Trophoblast cell (in vitro differentiated cells and primary cell): Measurements from ENCODE around the gene IRS4.

Source experiments
- DNase-seq, 2 donors: peaks; one replicate each; pipeline ENCODE4 v3.0.0-alpha.2; 2016
- H2AFZ ChIP-seq: 2 replicates; pipeline ENCODE4 v1.6.1; 2013; ENCODE audit warnings: low read length, moderate library complexity, mild to moderate bottlenecking; ENCODE audit not compliant: insufficient read depth, poor library complexity
- H2AK5ac ChIP-seq: 2 replicates; pipeline ENCODE4 v1.6.1; 2013; ENCODE audit warnings: mild to moderate bottlenecking, low read length
- H2BK120ac ChIP-seq: 2 replicates; pipeline ENCODE4 v1.6.1; 2013; ENCODE audit warnings: low read length, mild to moderate bottlenecking, moderate library complexity; ENCODE audit not compliant: insufficient read depth, poor library complexity
- H2BK12ac ChIP-seq: 2 replicates; pipeline ENCODE4 v1.6.1; 2013; ENCODE audit warnings: mild to moderate bottlenecking, low read length, moderate library complexity
- H2BK5ac ChIP-seq: 2 replicates; pipeline ENCODE4 v1.6.1; 2013; ENCODE audit warnings: low read length, low read depth, moderate library complexity, mild to moderate bottlenecking; ENCODE audit not compliant: poor library complexity
- H3K14ac ChIP-seq: 2 replicates; pipeline ENCODE4 v1.6.1; 2013; ENCODE audit warnings: mild to moderate bottlenecking, low read length
- H3K18ac ChIP-seq: 2 replicates; pipeline ENCODE4 v1.6.1; 2013; ENCODE audit warnings: mild to moderate bottlenecking, low read length
- H3K23ac ChIP-seq: 2 replicates; pipeline ENCODE4 v1.6.1; 2013; ENCODE audit warnings: low read length
- H3K27ac ChIP-seq: 2 replicates; pipeline ENCODE4 v1.5.1; 2013; ENCODE audit warnings: low read depth, mild to moderate bottlenecking, inconsistent platforms, low read length, moderate library complexity
- H3K27me3 ChIP-seq: 2 replicates; pipeline ENCODE4 v1.6.1; 2013; ENCODE audit warnings: inconsistent platforms, mild to moderate bottlenecking, low read length, moderate library complexity; ENCODE audit not compliant: insufficient read depth
- H3K36me3 ChIP-seq, 2 experiments: 1 replicate in 1 of 2; 2 replicates in 1 of 2; pipeline ENCODE4 v1.6.1; 2013; ENCODE audit warnings: low read length in 2 of 2, mild to moderate bottlenecking in 2 of 2, moderate library complexity in 1 of 2; ENCODE audit not compliant: insufficient read depth in 2 of 2, control insufficient read depth in 1 of 2
- H3K4ac ChIP-seq: 2 replicates; pipeline ENCODE4 v1.6.1; 2013; ENCODE audit warnings: low read depth, mild to moderate bottlenecking, low read length, moderate library complexity
- H3K4me1 ChIP-seq, 2 experiments: 1 replicate in 1 of 2; 2 replicates in 1 of 2; pipeline ENCODE4 v1.6.1; 2013; ENCODE audit warnings: low read length in 2 of 2, mild to moderate bottlenecking in 2 of 2, moderate library complexity in 1 of 2; ENCODE audit not compliant: insufficient read depth in 2 of 2, control insufficient read depth in 1 of 2
- H3K4me2 ChIP-seq: 2 replicates; pipeline ENCODE4 v1.6.1; 2013; ENCODE audit warnings: inconsistent platforms, mild to moderate bottlenecking, low read length, moderate library complexity
- H3K4me3 ChIP-seq: 2 replicates; pipeline ENCODE4 v1.5.1; 2013; ENCODE audit warnings: mild to moderate bottlenecking, low read depth, low read length, inconsistent platforms
- H3K79me1 ChIP-seq: one replicate; pipeline ENCODE4 v1.6.1; 2013; ENCODE audit warnings: low read length
- H3K79me2 ChIP-seq: 2 replicates; pipeline ENCODE4 v1.6.1; 2013; ENCODE audit warnings: low read length, mild to moderate bottlenecking; ENCODE audit not compliant: control insufficient read depth, insufficient read depth, poor library complexity
- H3K9ac ChIP-seq: 2 replicates; pipeline ENCODE4 v1.6.1; 2013; ENCODE audit warnings: mild to moderate bottlenecking, low read length
- H3K9me3 ChIP-seq: 2 replicates; pipeline ENCODE4 v1.6.1; 2013; ENCODE audit warnings: low read depth, mild to moderate bottlenecking, control low read depth, inconsistent platforms, low read length; ENCODE audit not compliant: insufficient read depth
- H4K12ac ChIP-seq: 2 replicates; pipeline ENCODE4 v1.6.1; 2013; ENCODE audit warnings: low read depth, mild to moderate bottlenecking, low read length, moderate library complexity
- H4K8ac ChIP-seq: 2 replicates; pipeline ENCODE4 v1.6.1; 2013; ENCODE audit warnings: low read depth, mild to moderate bottlenecking, low read length, moderate library complexity
- H4K91ac ChIP-seq: one replicate; pipeline ENCODE4 v1.6.1; 2013; ENCODE audit warnings: low read depth, mild to moderate bottlenecking, low read length, moderate library complexity
- WGBS: extraction: QIAGEN DNeasy Blood & Tissue Kit; methylation state at CpG from one replicate; pipeline ENCODE4 v1.1.7; 2013; ENCODE audit warnings: missing lambda C conversion rate; ENCODE audit not compliant: insufficient read length, insufficient coverage; ENCODE audit errors: extremely low coverage; 5-methylcytosine and 5-hydroxymethylcytosine counted together

IRS4 gene

DNA sequence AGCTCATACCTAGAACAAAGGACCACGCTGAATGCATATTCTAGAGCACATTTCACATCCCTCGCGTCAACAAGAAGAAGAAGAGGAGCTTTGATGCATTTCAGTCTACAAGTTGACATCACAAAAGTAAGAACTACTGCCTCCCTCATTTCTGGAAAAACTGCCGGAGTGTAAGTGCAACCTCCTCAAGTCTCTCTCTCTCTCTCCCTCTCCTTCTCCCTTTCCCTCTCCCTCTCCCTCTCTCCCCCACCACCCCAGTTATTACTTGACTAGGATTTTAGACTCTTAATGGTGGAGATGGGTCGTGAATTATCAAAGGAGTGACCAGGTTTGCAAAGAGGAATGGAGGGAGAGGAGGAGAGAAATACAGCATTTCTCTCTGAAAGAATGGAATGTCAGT is 1.4 kb upstream of the IRS4 start:
- no peak overlapping the region for H3K18ac ChIP-seq
- H4K12ac ChIP-seq = no peak overlapping the region
- no peak overlapping the region for H3K4me3 ChIP-seq
- no peak overlapping the region for H3K14ac ChIP-seq
- H4K91ac ChIP-seq = no peak overlapping the region
- no peak overlapping the region for H2BK12ac ChIP-seq
- no peak overlapping the region for H2AFZ ChIP-seq
- DNase-seq = no peak
- no peak overlapping the region for H3K23ac ChIP-seq
- no peak overlapping the region for H4K8ac ChIP-seq
- no CpG with 5 or more reads among the region's 5 CpGs for WGBS
- H3K9ac ChIP-seq = no peak overlapping the region
- H3K9me3 ChIP-seq = no peaks in the 10 kb centered on the region
- H2BK120ac ChIP-seq = no peak overlapping the region
- no peak overlapping the region for H2AK5ac ChIP-seq
- peaks cover 0 to 4% of the 10 kb centered on the region in 2 experiments for H3K4me1 ChIP-seq
- H3K4ac ChIP-seq = no peak overlapping the region
- H3K79me2 ChIP-seq = no peaks in the 10 kb centered on the region
- H3K27me3 ChIP-seq = peaks cover 22% of the 10 kb centered on the region
- peak overlapping the region; percentile 98 for H3K4me2 ChIP-seq
- no peak overlapping the region for H2BK5ac ChIP-seq
- H3K36me3 ChIP-seq = no peaks in the 10 kb centered on the region
- H3K27ac ChIP-seq = no peak overlapping the region
- no peaks in the 10 kb centered on the region for H3K79me1 ChIP-seq

DNA sequence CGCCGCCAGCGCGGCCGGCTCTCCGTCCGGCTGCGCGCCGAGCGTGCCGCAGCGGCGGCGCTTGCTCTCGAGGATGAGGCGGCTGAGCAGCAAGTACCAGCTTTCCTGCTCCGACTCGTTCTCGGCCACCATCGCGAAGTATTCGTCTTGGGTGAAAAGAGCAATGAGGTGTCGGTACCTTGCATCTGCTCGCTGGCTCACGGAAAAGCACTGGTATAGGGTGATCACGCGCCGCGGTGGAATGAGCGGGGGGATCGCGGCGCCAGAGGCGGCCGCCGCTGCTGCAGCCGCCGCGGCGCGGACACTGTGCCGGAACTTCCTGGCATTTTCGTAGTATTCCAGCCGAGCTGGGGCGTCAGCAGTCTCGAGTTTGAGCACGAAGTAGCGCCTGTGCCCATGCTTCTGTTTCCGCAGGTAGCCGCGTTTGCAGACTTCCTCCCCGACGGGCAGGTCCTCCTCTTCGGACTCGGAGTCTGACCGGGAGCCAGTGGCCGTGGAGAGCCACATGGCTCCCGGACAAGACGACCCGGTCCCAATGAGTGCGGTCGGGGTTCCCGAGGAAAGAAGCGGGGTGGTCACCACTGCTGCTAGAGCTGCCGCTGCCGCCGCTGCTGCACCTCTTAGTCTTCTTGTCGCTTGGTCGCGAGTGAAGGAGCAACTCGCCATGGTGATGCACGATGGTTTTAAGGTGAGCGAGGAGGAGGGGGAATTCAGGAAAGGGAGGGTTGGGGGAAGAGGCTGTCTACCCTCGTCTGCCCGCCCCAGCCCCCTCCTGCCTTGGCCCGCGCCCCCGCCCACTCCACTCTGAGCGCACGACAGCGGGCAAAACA is 469 bp downstream of the IRS4 start:
- peaks cover 0 to 4% of the 10 kb centered on the region in 2 experiments for H3K4me1 ChIP-seq
- peak in 1 of 2 donors; percentile 36 for DNase-seq
- no peaks in the 10 kb centered on the region for H3K9me3 ChIP-seq
- H3K4ac ChIP-seq = no peak overlapping the region
- H3K18ac ChIP-seq = no peak overlapping the region
- peak overlapping the region; percentile 75 for H3K4me3 ChIP-seq
- no peaks in the 10 kb centered on the region for H3K79me2 ChIP-seq
- no peak overlapping the region for H3K27ac ChIP-seq
- H2AK5ac ChIP-seq = no peak overlapping the region
- H2AFZ ChIP-seq = peak overlapping the region; percentile 30
- no peak overlapping the region for H2BK12ac ChIP-seq
- no CpG with 5 or more reads among the region's 82 CpGs for WGBS
- H3K27me3 ChIP-seq = peaks cover 30% of the 10 kb centered on the region
- H4K91ac ChIP-seq = no peak overlapping the region
- peak overlapping the region; percentile 98 for H3K4me2 ChIP-seq
- H2BK120ac ChIP-seq = no peak overlapping the region
- H3K79me1 ChIP-seq = no peaks in the 10 kb centered on the region
- H3K9ac ChIP-seq = no peak overlapping the region
- no peak overlapping the region for H4K8ac ChIP-seq
- H4K12ac ChIP-seq = no peak overlapping the region
- H3K23ac ChIP-seq = no peak overlapping the region
- no peak overlapping the region for H2BK5ac ChIP-seq
- H3K36me3 ChIP-seq = no peaks in the 10 kb centered on the region
- no peak overlapping the region for H3K14ac ChIP-seq

DNA sequence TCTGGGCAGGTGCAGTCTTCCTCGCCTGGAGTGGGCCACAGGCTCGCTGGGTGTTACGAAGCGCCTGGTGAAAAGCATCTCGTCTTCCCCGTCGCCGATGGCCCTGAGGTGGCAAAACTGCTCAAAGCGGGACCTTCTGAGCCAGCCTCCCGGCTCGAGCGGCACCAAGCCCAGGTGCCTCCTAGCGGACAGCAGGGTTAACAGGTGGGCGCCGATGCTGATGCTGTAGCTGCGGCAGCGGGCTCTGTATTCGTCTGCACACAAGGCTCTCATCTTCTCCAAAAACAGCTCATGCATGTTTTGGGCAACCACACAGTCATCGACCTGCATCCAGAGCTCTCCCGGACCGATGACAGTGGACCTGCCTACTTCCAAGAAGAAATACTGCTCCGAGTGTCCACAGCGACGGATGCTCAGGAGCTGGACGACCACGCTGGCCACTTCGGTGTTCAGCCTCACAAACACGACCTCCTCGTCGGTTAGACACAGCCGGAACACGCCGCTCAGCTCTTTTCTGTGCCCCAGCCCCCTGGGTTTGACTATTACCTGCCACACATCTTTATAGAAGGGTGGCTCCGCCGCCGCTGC is 1.2 kb downstream of the IRS4 start:
- Histone ChIP-seq H4K91ac (no peak overlapping the region), H3K27ac (no peak overlapping the region), H2BK5ac (no peak overlapping the region), H3K4me3 (peak overlapping the region; percentile 58), H3K14ac (no peak overlapping the region), H3K9me3 (no peaks in the 10 kb centered on the region), H3K18ac (no peak overlapping the region), H2BK120ac (no peak overlapping the region), H3K4me1 (peaks cover 0 to 4% of the 10 kb centered on the region in 2 experiments), H3K4me2 (peak overlapping the region; percentile 98), H3K79me2 (no peaks in the 10 kb centered on the region), H3K23ac (no peak overlapping the region), H2AK5ac (no peak overlapping the region), H3K27me3 (peaks cover 31% of the 10 kb centered on the region), H3K9ac (no peak overlapping the region), H4K8ac (no peak overlapping the region), H4K12ac (no peak overlapping the region), H2BK12ac (no peak overlapping the region), H3K36me3 (no peaks in the 10 kb centered on the region), H3K4ac (no peak overlapping the region), H3K79me1 (no peaks in the 10 kb centered on the region), H2AFZ (no peak overlapping the region)
- DNase-seq = peak in 1 of 2 donors; percentile 20
- no CpG with 5 or more reads among the region's 36 CpGs for WGBS

DNA sequence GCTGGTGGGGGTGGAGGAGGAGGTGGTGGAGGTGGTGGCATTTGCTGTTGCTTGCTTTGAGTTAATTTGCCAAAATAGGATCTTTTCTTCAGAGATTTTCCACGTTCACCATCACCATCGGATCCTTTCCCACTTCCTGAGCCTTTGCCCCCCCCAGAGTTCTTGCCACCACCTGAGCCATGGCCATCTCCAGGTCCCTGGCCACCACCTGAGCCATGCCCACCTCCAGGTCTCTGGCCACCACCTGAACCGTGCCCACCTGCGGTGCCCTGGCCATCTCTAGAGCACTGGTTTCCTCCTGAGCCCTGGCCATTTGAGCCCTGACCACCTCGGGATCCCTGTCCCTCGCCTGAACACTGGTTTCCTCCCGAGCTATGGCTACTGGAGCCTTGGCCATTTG is 1.9 kb downstream of the IRS4 start:
- H3K4ac ChIP-seq = no peak overlapping the region
- no peaks in the 10 kb centered on the region for H3K36me3 ChIP-seq
- no peak overlapping the region for H2BK12ac ChIP-seq
- no peak overlapping the region for H3K18ac ChIP-seq
- DNase-seq = no peak
- H3K14ac ChIP-seq = no peak overlapping the region
- no peak overlapping the region for H4K8ac ChIP-seq
- no peak overlapping the region for H2AK5ac ChIP-seq
- H3K23ac ChIP-seq = no peak overlapping the region
- no CpG with 5 or more reads among the region's 7 CpGs for WGBS
- no peak overlapping the region for H2AFZ ChIP-seq
- no peaks in the 10 kb centered on the region for H3K9me3 ChIP-seq
- H2BK120ac ChIP-seq = no peak overlapping the region
- no peak overlapping the region for H3K4me2 ChIP-seq
- peaks cover 0 to 4% of the 10 kb centered on the region in 2 experiments for H3K4me1 ChIP-seq
- peaks cover 31% of the 10 kb centered on the region for H3K27me3 ChIP-seq
- no peaks in the 10 kb centered on the region for H3K79me1 ChIP-seq
- H3K4me3 ChIP-seq = no peak overlapping the region
- H4K91ac ChIP-seq = no peak overlapping the region
- H3K9ac ChIP-seq = no peak overlapping the region
- no peak overlapping the region for H4K12ac ChIP-seq
- H3K27ac ChIP-seq = no peak overlapping the region
- H2BK5ac ChIP-seq = no peak overlapping the region
- H3K79me2 ChIP-seq = no peaks in the 10 kb centered on the region
